GM21526 (cell line): Measurements from ENCODE around the gene SCN3A.

ENCODE experiments used
- ATAC-seq: cut with Tn5 transposase; IDR thresholded peaks from one replicate; pipeline ENCODE4 v1.9.1; 2021; ENCODE audit warnings: moderate library complexity; ENCODE audit not compliant: unreplicated experiment, low FRiP score

The SCN3A gene

GRCh38 chr2:165113414-165113813, 90.4 kb downstream of the SCN3A start:
- ATAC-seq, result no peak

- ATAC-seq, result no peak
Measured at GRCh38 chr2:165112789-165113188, 91.1 kb downstream of the SCN3A start.

- no peak for ATAC-seq
Measured at GRCh38 chr2:165112133-165112573, 91.7 kb downstream of the SCN3A start.

- no peak for ATAC-seq
Measured at GRCh38 chr2:165110394-165110793, 93.5 kb downstream of the SCN3A start.

GRCh38 chr2:165109915-165110314, 93.9 kb downstream of the SCN3A start:
- no peak for ATAC-seq

- ATAC-seq, result no peak
Measured at GRCh38 chr2:165105926-165106325, 97.9 kb downstream of the SCN3A start.

GRCh38 chr2:165087933-165088901, 115.6 kb downstream of the SCN3A start:
- no peak for ATAC-seq

- ATAC-seq, result no peak
Measured at GRCh38 chr2:165086337-165086736, 117.5 kb downstream of the SCN3A start.

- no peak for ATAC-seq
Measured at GRCh38 chr2:165083326-165083725, 120.5 kb downstream of the SCN3A start.

GRCh38 chr2:165082479-165082878, 121.4 kb downstream of the SCN3A start:
- no peak for ATAC-seq

- ATAC-seq, result no peak
Measured at GRCh38 chr2:165081276-165081675, 122.6 kb downstream of the SCN3A start.

GRCh38 chr2:165079432-165079831, 124.4 kb downstream of the SCN3A start:
- no peak for ATAC-seq

- ATAC-seq, result no peak
Measured at GRCh38 chr2:165078913-165079312, 124.9 kb downstream of the SCN3A start.

- no peak for ATAC-seq
Measured at GRCh38 chr2:165074884-165075283, 129.0 kb downstream of the SCN3A start.

- ATAC-seq, result no peak
Measured at GRCh38 chr2:165074323-165074722, 129.5 kb downstream of the SCN3A start.

GRCh38 chr2:165070076-165070475, 133.8 kb downstream of the SCN3A start:
- ATAC-seq, result no peak

- no peak for ATAC-seq
Measured at GRCh38 chr2:165069151-165069550, 134.7 kb downstream of the SCN3A start.

- no peak for ATAC-seq
Measured at GRCh38 chr2:165068487-165068757, 135.4 kb downstream of the SCN3A start.

GRCh38 chr2:165067643-165068486, 136.0 kb downstream of the SCN3A start:
- ATAC-seq, result no peak

GRCh38 chr2:165064743-165065142, 139.1 kb downstream of the SCN3A start:
- no peak for ATAC-seq

- ATAC-seq, result no peak
Measured at GRCh38 chr2:165060411-165060810, 143.4 kb downstream of the SCN3A start.
